ENCODE results near the gene BCAN.

The BCAN gene

DNA sequence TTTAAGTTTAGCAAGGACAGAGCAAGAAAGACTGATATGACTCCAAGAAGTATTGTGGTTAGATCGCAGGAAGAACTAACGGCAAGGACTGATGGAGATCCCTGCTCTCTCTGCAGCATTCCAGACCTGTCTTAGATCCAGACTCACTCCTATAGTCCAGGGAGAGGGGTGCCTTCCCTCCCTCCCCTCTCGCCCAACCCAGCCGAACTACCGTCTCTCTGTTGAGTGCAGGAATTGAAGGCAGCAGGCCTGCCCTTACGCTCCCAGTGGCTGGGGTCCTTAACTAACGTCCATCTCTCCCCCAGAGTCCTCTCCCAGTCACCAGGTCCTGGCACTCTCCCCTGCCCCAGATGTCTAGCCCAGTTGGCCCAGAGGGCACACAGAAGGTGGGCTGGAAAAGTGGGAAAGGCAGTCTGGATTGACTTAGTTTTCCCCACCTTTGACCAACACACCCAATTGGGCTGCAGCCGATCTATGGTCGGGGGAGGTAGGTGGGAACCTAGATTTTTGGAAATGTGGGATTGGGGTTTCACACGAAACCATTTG is 62.3 kb downstream of the BCAN start:
- DNase-seq: no peak

DNA sequence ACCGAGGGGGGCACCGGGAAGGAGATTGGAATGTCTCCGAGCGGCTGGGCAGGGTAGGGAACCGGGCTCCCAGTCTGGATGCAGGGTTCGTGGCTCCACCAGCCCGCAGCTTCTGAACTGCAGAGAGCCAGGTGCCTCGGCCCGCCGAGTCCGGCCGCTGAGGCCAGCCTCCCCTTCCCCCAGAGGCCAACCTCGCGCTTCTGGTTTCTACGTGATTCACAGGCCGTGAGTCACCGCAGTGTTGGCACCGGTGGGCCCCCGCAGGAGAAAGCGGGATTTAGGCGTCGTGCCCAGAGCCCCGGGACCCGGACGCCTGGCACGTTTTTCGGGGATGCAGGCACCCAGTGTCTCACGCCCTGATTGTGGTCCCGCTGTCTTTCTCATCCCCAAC is 63.0 kb downstream of the BCAN start:
- DNase-seq: no peak

DNA sequence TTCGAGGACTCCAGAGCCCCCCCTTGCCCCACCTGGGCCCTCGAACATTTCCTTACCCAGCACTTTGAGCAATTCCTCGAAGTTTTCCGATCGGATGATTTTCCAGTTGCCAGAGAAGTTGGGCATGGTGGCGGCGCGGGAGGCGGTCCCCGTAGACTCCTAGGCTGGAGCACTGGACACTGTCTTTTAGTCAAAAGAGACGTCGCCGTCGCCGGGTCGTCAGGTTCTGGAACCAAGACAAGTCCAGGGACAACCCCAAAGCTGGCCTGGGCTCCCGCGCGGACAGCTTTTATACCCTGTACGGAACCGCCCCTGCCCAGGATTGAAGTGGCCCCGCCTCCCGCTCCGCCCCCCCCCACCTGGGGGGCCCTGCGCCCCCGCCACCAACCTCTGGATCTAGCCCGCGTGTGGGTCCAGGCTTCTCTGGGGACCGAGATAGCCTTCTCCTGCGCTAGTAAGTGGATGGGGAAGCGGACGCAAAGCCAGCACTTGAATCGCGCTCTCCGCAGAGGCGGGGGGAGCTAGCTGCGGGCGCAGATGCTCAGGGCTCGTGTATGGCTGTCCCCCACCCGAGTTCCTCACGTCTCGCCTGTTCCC is 63.5 kb downstream of the BCAN start, which contains the start of gene CRABP2:
CRABP2 (minus strand) TSS at position 263 of the 597 bp plus-strand sequence; CDS start at position 126, 137 bp downstream.
- DNase-seq: no peak

DNA sequence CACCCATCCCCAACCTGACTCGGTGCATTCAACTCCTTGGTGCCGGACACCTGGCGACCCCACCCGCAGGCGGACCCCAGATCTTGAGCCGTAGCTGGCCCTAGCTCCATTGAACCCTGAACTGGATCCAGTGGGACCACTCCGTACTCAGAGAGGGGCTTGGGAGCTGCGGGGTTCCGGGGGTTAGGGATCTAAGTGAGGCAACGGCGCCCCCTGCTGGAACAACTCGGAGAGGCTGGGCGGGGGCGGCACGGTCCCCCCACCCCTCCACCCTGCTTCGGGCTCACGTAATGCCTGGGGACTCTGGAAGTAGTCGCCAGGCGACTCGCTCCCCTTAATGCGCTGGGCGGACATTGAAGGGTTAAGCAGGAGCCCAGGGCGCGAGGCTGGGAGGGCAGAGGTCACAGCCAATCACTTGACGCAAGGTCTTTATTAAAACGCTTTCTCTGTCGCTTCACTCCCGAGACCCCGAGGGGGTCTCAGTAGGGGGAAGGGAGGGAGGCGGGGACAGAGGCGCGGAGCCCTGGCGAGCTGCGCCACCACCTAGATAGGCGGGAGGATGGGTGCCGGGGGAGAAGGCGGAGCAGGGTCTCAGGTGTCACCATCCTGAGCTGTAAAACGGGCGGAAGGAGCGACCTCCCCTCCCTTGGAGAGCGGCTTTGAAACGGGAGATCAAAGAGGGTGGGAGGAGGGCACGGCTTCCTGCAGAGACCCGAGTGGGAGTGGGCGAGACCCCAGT is 64.2 kb downstream of the BCAN start:
- DNase-seq: peak; percentile 67

DNA sequence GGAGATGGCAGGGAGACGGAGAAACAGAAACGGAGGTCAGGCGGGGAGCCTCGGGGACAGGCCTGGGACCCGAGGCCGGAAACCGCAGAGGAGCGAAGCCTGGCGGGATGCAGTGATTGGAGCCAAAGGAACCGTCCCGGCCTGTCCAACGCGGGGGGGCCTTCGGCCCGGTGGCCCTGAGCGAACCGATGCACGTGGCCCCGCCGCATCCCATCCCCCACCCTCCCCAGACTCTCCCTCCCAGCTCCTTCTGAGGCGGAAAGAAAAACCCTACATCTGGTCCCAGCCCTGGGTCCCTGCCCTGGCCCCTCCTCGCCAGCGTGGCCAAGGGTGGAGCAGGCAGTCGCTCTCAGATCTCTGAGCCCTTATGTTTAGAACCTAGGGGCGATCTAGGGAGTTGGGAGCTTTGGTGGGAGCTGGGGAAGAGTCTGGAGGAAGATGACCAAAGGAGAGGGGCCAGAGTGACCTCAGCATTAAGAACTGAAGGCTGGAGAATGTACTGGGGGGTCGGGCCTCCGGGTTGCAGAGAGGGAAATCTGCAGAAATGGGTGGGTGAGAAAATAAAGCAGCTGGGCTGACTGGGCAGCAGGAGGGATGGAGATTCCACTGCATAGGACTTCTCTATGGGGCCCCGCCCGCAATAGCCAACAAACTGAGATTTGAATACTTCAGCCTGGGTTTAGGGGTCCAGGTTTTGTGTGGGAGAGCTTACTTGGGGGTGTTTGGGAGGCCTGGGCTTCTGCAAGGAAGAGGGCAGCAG is 64.9 kb downstream of the BCAN start:
- no peak for DNase-seq

DNA sequence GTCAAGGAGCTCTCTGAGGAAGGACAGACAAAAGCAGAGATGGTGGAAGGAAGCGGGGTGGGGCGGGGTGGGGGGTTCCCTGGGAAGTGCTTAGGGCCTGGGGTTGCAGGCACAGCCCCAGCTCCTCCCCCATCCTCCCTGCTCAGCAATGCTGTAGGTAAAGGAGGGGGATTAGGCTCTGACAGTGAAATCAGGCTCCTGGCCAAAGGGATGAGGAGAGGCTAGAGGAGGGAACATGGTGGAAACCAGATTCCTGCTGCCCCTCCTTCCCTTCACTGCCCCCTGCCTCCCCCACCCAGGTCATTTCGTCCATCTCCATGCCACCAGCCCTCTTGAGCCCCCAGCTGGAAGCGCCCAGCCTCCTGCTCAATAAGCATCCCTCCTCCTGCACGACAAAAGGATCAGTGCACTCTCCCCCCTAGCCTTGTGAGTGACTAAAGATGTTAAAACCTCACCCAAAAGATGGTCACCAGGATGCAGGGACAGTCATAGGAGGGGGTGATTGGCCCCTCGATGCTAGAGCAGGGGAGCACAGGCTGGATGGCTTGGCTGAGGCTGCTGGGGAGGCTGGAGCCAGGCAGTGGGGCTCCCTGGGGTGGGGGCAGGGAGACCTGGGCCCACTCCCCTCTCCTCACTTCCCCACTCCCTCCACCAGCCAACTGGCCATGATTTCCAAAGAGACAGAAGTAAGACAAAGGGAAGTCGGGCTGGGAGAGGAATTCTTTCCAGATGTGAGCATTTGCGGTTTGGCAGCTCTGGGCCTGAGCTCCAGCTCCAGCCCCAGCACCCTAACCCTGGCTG is 65.7 kb downstream of the BCAN start:
- no peak for DNase-seq

DNA sequence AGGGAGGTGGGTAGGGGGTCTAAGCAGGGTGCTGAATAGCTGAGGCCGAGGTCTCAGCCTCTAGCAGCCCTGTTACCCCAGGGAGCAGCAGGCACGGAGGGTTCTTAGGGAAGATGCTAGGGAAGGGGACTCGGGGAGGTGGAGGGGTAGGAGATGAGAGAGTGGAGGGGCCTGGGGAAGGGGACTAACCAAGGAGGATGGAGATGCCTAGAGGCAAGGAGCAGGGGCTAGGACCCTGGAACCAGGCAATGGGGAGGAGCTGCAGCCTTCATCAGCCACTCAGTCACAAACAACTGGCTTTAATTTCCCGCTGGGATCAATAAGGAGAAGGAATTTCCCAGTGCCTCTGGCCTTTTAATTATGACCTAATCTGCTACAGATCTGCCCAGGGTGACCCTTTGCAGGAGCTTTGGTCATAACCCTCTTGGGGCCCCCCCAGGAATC is 66.3 kb downstream of the BCAN start:
- DNase-seq: no peak

GRCh38 chr1:156709031-156709430 is 67.1 kb downstream of the BCAN start:
- DNase-seq: no peak
